DMS 273 (cell line): Measurements from ENCODE around the gene TBC1D22B.
"Not testable (repeated sequence)": the region's sequence is repeated elsewhere in the genome, so short reads cannot be mapped to it uniquely, and the experiment has no call there.

Source experiments
- DNase-seq: peaks from one replicate; lab custom pipeline; 2025; ENCODE audit not compliant: unreplicated experiment; lab: John Stamatoyannopoulos, UW

The TBC1D22B gene

DNA sequence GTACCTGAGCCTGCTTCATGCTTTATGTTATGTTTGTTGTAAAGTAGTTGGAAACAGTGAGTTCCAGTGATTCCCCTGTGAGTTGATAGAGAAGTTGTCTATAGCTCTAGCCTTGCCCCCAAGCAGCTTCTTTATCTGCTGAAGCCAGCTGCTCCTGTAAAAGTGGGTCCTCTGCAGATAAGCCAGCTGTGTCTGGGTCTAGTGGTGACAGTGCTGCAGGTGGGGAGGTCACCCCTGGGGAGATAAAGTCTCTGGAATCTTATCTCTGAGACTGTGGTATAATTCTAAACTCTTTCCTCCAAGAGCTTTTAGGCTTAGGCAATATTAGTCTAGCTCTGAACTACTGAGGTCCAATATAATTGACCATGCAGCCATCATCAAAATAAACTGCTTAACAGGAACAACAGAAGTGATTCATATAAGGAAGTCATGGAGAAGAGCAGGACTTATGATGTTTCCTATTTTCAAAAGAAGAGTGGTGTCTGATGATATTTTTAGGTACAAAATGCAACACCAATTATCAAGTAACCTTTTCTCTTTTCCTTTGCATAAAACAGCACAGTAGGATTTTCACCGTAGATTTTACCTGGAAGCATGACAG, 44.6 kb downstream of the TBC1D22B start:
- DNase-seq, result no peak

DNA sequence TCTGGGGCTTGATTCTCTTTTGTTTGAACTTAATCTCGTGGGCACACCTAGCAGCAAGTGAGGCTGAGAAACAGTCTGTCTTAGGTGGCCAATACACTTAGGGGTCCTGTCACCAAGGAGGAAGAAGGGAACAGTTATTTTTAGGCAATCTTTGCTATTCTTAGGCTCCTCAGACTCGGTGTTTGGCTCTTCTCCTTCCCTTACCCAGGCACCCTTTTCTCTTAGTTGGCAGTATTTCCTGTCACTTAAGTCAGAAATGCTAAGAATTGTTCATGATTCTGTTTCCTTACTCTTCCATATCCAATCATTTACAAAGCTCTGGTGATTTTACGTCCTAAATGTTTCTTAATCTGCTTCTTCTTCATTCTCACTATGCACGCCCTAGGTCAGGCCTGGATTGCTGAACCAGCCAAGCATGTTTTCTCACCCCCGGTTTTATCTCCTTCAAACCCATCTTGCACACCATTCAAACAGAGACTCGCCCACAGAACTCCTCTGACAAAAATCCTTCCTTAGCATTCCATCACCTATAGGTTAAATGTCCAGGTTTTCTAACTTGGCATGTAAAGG, 45.6 kb downstream of the TBC1D22B start:
- DNase-seq, result no peak

GRCh38 chr6:37303891-37304503, 46.4 kb downstream of the TBC1D22B start:
- DNase-seq, result peak; percentile 64

- DNase-seq, result no peak
These were observed 47.2 kb downstream of the TBC1D22B start for GRCh38 chr6:37304766-37305165.

- DNase-seq, result no peak
These were observed 48.4 kb downstream of the TBC1D22B start for GRCh38 chr6:37305841-37306425.

DNA sequence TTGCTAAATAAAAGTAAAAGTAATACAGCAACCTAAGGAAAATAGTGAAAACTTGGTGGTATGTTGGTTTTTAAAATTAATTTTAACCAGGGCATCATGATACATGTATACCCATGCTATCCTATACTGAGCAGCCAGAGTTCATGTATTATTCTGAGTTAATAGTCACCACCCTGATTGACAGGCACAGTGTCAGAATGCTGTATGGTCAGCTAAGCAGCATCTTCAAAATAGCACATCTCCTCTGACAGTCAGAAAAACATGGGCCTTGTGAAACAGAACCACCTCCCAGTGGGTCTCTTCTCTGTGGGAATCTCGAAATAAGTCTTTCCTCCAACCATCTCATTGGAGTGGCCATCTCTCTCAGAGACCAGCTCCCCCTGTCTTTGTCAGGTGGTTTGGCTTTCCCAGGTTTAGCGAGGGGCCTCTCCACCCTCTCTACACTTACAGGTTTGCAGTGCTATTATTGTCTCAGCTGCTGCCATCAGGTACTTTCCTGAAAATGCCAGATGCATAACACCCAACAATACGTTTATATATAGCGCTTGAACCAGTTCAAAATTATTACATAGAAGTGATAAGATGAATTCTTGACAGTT, 49.2 kb downstream of the TBC1D22B start:
- DNase-seq, result no peak

- DNase-seq, result not testable (repeated sequence)
These were observed 49.9 kb downstream of the TBC1D22B start for GRCh38 chr6:37307484-37307883.

DNA sequence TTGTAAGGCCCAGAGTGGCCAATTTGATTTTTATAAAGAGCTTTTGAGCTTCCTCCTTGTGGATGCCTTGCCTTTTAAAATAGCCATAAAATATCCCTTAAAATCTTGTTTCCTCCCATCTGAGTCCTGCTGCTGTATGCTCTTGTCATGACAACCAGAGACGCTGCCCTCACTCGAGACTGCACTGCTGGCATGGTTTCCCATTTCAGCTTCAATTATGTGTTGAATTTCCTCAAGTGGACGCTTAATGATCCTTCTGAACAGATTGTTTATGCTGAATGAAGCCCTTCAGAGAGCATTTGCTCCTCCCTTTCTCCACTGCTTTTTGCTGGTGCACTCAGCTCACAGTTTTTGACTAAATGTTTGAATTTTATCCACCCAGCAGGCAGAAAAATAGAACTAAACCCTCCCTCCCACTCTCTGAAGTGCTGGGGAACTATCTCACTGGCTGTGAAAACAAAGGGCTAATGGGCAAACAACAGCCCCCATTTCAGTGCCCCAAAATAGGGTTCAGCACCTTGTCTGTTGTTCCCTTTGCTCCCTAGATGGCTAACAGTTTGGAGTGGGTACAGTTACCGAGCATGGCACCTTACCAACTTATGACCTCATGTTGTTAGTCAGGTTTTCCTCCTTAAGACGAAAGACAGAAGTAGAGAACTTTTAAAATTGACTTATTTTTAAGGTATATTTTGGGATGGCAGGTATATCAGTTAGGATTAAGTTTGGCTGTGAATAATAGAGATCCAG, 50.7 kb downstream of the TBC1D22B start:
- peak; percentile 91 for DNase-seq

- no peak for DNase-seq
These were observed 51.5 kb downstream of the TBC1D22B start for GRCh38 chr6:37309046-37309445.

- DNase-seq, result no peak
These were observed 52.1 kb downstream of the TBC1D22B start for GRCh38 chr6:37309692-37310091.

GRCh38 chr6:37310966-37311365, 53.4 kb downstream of the TBC1D22B start:
- DNase-seq, result no peak

DNA sequence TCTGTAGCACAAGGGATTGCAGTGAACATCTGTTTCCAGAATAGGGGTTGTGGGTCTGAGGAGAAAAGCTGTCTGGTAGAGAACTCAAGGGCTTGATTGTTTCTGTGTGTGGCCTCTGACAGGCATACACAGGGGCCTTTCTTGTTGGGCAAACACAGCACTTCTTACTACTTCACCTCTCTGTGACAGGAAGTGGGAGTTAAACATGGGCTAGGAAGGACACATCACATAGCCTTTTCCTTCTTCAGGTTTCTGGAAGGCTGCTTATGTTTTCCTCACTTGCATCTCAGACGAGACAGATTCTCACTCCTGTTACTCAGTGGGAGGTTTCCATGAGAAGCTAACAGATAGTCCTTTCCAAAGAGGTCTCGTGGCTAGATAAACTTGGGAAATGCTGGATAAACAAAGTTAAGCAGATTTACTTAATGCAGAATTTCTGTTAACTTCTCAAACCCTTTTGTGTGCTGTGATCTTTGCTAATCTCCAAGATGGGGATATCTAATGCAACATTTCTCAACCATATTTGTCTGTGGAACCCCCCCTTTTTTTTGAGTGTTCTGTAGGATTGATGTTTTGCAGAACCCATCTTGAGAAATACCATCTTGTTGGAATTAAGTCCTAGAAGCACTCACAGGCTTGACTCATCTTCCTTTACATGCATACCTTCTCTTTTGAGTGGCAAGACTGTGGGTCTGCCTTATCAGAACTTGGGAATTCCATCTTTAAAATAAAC, 54.3 kb downstream of the TBC1D22B start:
- DNase-seq, result no peak

DNA sequence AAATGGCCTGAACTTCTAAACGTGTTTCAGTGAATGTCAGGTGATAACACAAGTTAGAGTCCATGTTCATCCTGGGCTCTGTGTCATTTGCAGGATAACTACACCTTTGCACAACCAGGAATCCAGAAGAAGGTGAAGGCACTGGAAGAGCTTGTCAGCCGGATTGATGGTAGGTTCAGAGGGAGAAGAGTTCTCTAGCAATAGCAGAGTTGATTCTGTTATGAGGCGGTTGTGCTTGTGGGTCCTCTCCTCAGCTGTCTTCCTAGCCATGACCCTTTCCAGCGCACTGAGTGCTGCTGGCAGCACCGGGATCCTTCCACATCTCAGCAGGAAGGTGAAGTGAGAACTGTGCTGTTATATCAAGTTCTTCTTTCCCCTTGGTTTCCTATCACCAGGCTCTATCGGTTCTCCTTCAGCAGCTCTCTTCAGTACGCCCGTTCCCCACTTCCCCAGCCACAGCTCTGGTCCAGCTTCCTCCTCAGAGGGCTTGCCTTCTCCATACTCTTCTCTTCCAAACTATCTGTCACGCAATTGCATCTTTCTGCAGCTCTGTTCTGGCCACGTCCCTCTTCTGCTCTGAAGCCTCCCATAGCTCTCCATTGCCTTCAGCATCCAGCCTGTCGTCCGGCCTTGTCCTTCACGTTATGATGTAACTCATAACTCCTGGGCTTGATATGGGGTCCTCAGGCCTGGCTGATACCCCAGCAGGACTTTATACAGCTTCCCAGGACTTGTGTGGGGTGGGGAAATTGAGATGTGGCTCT, 56.3 kb downstream of the TBC1D22B start:
- DNase-seq, result no peak

DNA sequence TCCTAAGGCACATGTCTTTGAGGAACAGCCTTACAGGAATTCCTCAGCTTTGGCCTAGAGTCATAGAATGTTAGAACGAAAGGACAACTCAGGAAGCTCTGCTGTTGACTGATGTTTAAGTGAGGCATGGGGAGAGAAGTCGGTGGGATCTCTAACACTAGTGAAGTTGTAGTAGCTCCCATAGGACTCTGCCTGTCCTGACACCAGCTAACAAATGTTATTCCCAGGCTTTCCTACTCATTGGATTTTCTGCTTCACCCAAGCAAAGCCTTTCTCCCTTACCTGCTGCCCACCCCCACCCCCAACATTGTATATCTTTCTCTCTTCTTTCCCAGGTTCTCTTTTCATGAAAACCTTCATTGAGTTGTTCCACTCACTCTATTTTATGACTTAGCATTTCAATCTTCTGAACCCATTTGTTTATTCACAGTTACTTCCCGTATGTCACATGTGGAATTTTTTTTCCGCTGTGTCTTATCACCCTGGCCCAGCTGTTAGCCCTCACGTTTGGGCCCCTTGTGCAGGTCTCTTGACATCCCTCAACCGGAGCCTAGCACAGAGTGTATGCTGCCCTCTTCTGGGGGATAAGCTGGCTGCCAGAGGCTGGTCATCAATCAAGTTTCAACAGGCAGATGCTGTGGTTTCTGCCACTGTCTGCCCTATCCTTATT, 57.0 kb downstream of the TBC1D22B start:
- peak; percentile 87 for DNase-seq

GRCh38 chr6:37315157-37315515, 57.6 kb downstream of the TBC1D22B start:
- DNase-seq, result no peak

- DNase-seq, result peak; percentile 88
These were observed 58.5 kb downstream of the TBC1D22B start for GRCh38 chr6:37316071-37316470.

GRCh38 chr6:37317312-37318038, 59.9 kb downstream of the TBC1D22B start:
- DNase-seq, result no peak

DNA sequence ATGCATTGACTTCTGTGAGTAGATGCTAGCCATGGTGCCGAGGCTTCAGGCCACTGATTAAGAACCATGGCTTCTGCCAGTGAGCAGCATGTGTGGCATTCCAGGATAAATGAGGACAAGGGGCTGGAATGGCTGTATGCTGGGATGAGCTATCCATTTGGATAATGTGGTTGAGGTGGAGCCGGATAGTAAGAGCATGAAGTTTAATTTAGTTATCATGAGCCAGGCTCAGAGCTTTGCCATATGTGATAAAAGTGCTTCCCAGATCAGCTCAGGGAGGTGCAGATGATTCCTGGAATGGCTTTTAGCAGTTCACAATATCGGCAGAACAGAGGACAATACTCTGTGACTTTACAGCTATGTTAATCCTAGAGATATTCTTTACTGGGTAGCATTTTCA, 61.6 kb downstream of the TBC1D22B start:
- DNase-seq, result peak; percentile 56
